HS-27A (cell line): ENCODE data around the gene FILIP1.

Source experiments
- DNase-seq: peaks from one replicate; pipeline ENCODE4 v3.0.0-alpha.2; 2012; ENCODE audit warnings: low read depth, missing footprints

Gene FILIP1

GRCh38 chr6:75495011-75495410 is 1.4 kb upstream of the FILIP1 start:
- no peak for DNase-seq

- no peak for DNase-seq
These were observed 690 bp upstream of the FILIP1 start for GRCh38 chr6:75494290-75494689.

GRCh38 chr6:75492386-75493153 is 1.0 kb downstream of the FILIP1 start:
- no peak for DNase-seq

GRCh38 chr6:75491291-75491690 is 2.3 kb downstream of the FILIP1 start:
- DNase-seq, result no peak

GRCh38 chr6:75490706-75491105 is 2.9 kb downstream of the FILIP1 start:
- no peak for DNase-seq

- no peak for DNase-seq
These were observed 4.6 kb downstream of the FILIP1 start for GRCh38 chr6:75489025-75489424.

- no peak for DNase-seq
These were observed 5.6 kb downstream of the FILIP1 start for GRCh38 chr6:75488033-75488432.

GRCh38 chr6:75486850-75487518 is 6.6 kb downstream of the FILIP1 start:
- DNase-seq, result no peak

- DNase-seq, result no peak
These were observed 9.1 kb downstream of the FILIP1 start for GRCh38 chr6:75484535-75484934.

- DNase-seq, result no peak
These were observed 10.3 kb downstream of the FILIP1 start for GRCh38 chr6:75483136-75483952.

GRCh38 chr6:75481936-75482593 is 11.5 kb downstream of the FILIP1 start:
- DNase-seq, result no peak

- no peak for DNase-seq
These were observed 12.2 kb downstream of the FILIP1 start for GRCh38 chr6:75481394-75481793.

- no peak for DNase-seq
These were observed 13.2 kb downstream of the FILIP1 start for GRCh38 chr6:75480425-75480824.

- no peak for DNase-seq
These were observed 13.9 kb downstream of the FILIP1 start for GRCh38 chr6:75479712-75480111.

- DNase-seq, result no peak
These were observed 14.7 kb downstream of the FILIP1 start for GRCh38 chr6:75478929-75479328.

GRCh38 chr6:75472885-75473284 is 20.7 kb downstream of the FILIP1 start:
- DNase-seq, result no peak

GRCh38 chr6:75467966-75468365 is 25.6 kb downstream of the FILIP1 start:
- DNase-seq, result no peak

- no peak for DNase-seq
These were observed 26.3 kb downstream of the FILIP1 start for GRCh38 chr6:75467284-75467683.

- no peak for DNase-seq
These were observed 27.0 kb downstream of the FILIP1 start for GRCh38 chr6:75466636-75467035.

GRCh38 chr6:75463908-75464307 is 29.7 kb downstream of the FILIP1 start:
- no peak for DNase-seq

- DNase-seq, result no peak
These were observed 30.5 kb downstream of the FILIP1 start for GRCh38 chr6:75463061-75463460.

GRCh38 chr6:75460681-75461080 is 32.9 kb downstream of the FILIP1 start:
- DNase-seq, result no peak
